Smooth muscle cell (in vitro differentiated cells): ENCODE measurements around the gene TMEM121. TPM values are rescaled to one million over a fixed set of nuclear protein-coding genes. Genes with fewer than 3 reads are reported as not detected.

Experiments used
- DNase-seq: peaks from one replicate; lab custom pipeline; 2025; ENCODE audit not compliant: unreplicated experiment; lab: John Stamatoyannopoulos, UW
- H2AFZ ChIP-seq: fragments of 200-600 bp; sonication (generic); 2 replicates; pipeline ENCODE4 v1.6.0; 2016; ENCODE audit warnings: antibody characterized with exemption, low read depth, mild to moderate bottlenecking
- H3F3A ChIP-seq: fragments of 200-600 bp; sonication (generic); 2 replicates; pipeline ENCODE4 v1.6.0; 2017; ENCODE audit warnings: antibody characterized with exemption, low read depth
- H3K27ac ChIP-seq: fragments of 200-600 bp; sonication (generic); 2 replicates; pipeline ENCODE4 v1.5.1; 2016; ENCODE audit warnings: low read depth, mild to moderate bottlenecking
- H3K27me3 ChIP-seq: fragments of 200-600 bp; sonication (generic); 2 replicates; pipeline ENCODE4 v1.6.1; 2016; ENCODE audit warnings: low read depth, mild to moderate bottlenecking
- H3K36me3 ChIP-seq: fragments of 200-600 bp; sonication (generic); 2 replicates; pipeline ENCODE4 v1.5.1; 2016; ENCODE audit warnings: low read depth
- H3K4me1 ChIP-seq: fragments of 200-600 bp; sonication (generic); 2 replicates; pipeline ENCODE4 v1.5.1; 2016; ENCODE audit warnings: low read depth
- H3K4me2 ChIP-seq: fragments of 200-600 bp; sonication (generic); 2 replicates; pipeline ENCODE4 v1.6.0; 2016; ENCODE audit warnings: mild to moderate bottlenecking
- H3K4me3 ChIP-seq: fragments of 200-600 bp; sonication (generic); 2 replicates; pipeline ENCODE4 v1.5.1; 2016; ENCODE audit warnings: mild to moderate bottlenecking
- H3K79me2 ChIP-seq: fragments of 200-600 bp; sonication (generic); 2 replicates; pipeline ENCODE4 v1.6.0; 2016; ENCODE audit warnings: low read depth, mild to moderate bottlenecking
- H3K9ac ChIP-seq: fragments of 200-600 bp; sonication (generic); 2 replicates; pipeline ENCODE4 v1.6.0; 2016; ENCODE audit warnings: low read depth
- H3K9me3 ChIP-seq: fragments of 200-600 bp; sonication (generic); replicated peaks from 2 replicates; pipeline ENCODE4 v1.5.1; 2016; ENCODE audit warnings: low read depth
- H4K20me1 ChIP-seq: fragments of 200-600 bp; sonication (generic); 2 replicates; pipeline ENCODE4 v1.6.0; 2016; ENCODE audit warnings: low read depth
- CTCF ChIP-seq: fragments of 200-600 bp; sonication (generic); IDR thresholded peaks from 2 replicates; pipeline ENCODE4 v1.5.1; 2017; ENCODE audit warnings: borderline replicate concordance, mild to moderate bottlenecking, antibody characterized with exemption; ENCODE audit not compliant: insufficient read depth, poor library complexity, severe bottlenecking
- WGBS: methylation state at CpG from one replicate; pipeline ENCODE4 v1.1.7; 2016; ENCODE audit warnings: low lambda C conversion rate; 5-methylcytosine and 5-hydroxymethylcytosine counted together
- polyA plus RNA-seq: library from polyadenylated mRNA; unstranded; fragments of >200 nt; fragmentation: Nextera tagmentation; extraction: Ambion mirVana; gene quantifications from 2 replicates; pipeline ENCODE4 v1.2.1, GENCODE V29; 2016
- total RNA-seq: library from RNA; depleted of rRNA; stranded (reverse); fragments of >200 nt; gene quantifications from 2 replicates; pipeline ENCODE4 v1.2.3, GENCODE V29; 2014

Gene TMEM121
- total and polyA plus RNA-seq, 2 experiments from 2014 or later, result 2.6 to 12.1 TPM

GRCh38 chr14:105534586-105534985 is 8.2 kb downstream of the TMEM121 start:
- Histone ChIP-seq H4K20me1 (no peaks in the 10 kb centered on the region), H3K36me3 (no peaks in the 10 kb centered on the region), H3K79me2 (no peaks in the 10 kb centered on the region), H2AFZ (no peak overlapping the region), H3F3A (no peaks in the 10 kb centered on the region), H3K4me3 (no peak overlapping the region), H3K27me3 (no peaks in the 10 kb centered on the region), H3K9me3 (no peaks in the 10 kb centered on the region), H3K4me2 (no peak overlapping the region), H3K4me1 (no peaks in the 10 kb centered on the region), H3K9ac (no peak overlapping the region), H3K27ac (no peak overlapping the region)
- WGBS, result 74% methylated on average over 6 of the region's 13 CpGs
- no peak for DNase-seq
- no peak for TF ChIP-seq CTCF

- H4K20me1 ChIP-seq, result no peaks in the 10 kb centered on the region
- H3K4me3 ChIP-seq, result no peak overlapping the region
- H3K4me1 ChIP-seq, result no peaks in the 10 kb centered on the region
- TF ChIP-seq CTCF, result no peak
- no peak overlapping the region for H2AFZ ChIP-seq
- H3K9me3 ChIP-seq, result no peaks in the 10 kb centered on the region
- no peaks in the 10 kb centered on the region for H3K79me2 ChIP-seq
- no peak overlapping the region for H3K9ac ChIP-seq
- no peak overlapping the region for H3K27ac ChIP-seq
- no peaks in the 10 kb centered on the region for H3K27me3 ChIP-seq
- no peak overlapping the region for H3K4me2 ChIP-seq
- no peak for DNase-seq
- H3F3A ChIP-seq, result no peaks in the 10 kb centered on the region
- 80% methylated on average over 7 of the region's 7 CpGs for WGBS
- H3K36me3 ChIP-seq, result no peaks in the 10 kb centered on the region
Measured at GRCh38 chr14:105536051-105536450, 9.7 kb downstream of the TMEM121 start.

- H3K4me1 ChIP-seq, result no peaks in the 10 kb centered on the region
- TF ChIP-seq CTCF, result no peak
Measured at GRCh38 chr14:105536691-105537579, 10.6 kb downstream of the TMEM121 start.

More at GRCh38 chr14:105536691-105537579, 10.6 kb downstream of the TMEM121 start:
- Histone ChIP-seq H3F3A (no peaks in the 10 kb centered on the region), H3K4me2 (no peak overlapping the region), H4K20me1 (no peaks in the 10 kb centered on the region), H3K27ac (no peak overlapping the region), H3K4me3 (no peak overlapping the region), H3K27me3 (no peaks in the 10 kb centered on the region), H3K9me3 (no peaks in the 10 kb centered on the region), H2AFZ (no peak overlapping the region), H3K36me3 (no peaks in the 10 kb centered on the region), H3K79me2 (no peaks in the 10 kb centered on the region), H3K9ac (no peak overlapping the region)
- WGBS, result 78% methylated on average over 34 of the region's 34 CpGs
- DNase-seq, result no peak
